IPS-NIHi11 (cell line): ENCODE measurements around the gene NMUR1.

Source experiments
- DNase-seq: peaks from one replicate; pipeline ENCODE4 v3.0.0; 2012; ENCODE audit warnings: mixed read lengths, low spot score

Gene NMUR1

DNA sequence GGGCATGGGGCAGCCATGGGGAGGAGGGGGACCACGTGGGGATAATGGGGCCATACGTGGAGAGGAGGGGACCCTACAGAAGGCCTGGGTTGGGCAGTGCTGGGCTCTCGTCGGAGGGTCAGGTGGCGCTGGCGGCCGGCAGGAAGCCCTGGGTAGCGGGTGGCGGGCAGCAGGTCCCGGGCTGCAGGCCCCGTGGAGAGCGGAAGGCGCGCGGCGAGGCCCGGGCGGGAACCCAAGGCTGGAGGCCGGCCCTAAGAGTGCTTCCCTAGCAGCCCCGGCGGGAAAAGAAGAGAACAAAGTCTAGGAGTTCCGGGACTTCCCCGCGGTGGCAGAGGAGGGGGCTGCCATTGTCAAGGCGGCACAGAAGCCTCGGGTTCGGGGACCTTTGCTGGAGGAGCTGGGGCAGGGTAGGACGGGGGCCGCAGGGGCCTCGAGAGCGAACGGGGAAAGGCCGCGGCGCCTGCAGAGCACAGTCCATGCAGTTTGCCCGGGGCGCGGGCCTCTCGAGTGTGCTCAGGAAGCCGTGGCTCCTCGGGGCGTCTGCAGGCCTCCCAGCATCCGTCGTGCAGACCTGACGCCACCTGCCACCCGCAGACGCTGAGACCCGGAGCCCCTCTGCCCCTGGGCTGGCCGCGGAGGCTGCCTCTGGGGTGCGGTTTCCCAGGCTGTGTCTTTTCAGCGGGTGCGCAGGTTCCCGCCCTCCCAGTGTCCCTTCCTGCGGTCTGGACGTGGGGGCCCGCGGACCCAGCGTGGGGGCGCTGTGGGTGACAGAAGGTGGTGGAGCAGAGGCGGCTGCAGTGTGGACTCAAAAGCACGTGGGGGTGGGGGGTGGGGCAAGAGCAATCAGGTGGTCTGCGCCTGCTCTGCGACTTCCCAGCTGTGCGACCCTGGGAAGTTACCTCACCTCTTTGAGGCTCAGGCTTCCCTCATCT lies 46.6 kb downstream of the NMUR1 start:
- peak; percentile 51 for DNase-seq

DNA sequence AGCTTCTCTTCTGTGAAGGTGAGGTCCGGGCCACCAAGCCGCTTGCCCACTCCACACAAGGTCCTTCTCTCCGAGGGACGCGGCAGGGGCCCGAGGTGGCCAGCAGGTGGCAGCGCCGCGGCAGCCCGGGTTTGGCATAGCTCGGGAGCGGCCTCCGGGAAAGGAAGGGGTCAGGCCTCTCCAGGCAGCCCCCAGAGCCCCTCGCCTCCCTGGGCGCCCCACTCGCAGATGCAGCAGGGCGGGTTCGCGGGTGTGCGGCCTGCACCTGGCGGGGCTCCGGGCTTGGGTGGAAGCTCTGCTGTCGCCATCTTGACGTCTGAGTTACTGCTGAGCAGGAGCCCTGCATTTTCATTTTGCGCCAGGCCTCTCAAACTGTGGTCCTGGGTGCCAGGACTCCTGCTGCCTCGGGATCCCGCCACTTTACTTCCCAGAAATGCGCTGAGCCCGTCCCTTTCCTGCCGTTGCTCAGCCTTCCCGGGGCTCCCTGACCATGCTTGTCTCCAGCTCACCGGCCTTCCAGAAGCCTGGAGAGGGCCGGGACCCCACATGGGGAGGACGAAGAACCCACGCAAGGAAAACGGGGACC lies 47.3 kb downstream of the NMUR1 start:
- peak; percentile 96 for DNase-seq

DNA sequence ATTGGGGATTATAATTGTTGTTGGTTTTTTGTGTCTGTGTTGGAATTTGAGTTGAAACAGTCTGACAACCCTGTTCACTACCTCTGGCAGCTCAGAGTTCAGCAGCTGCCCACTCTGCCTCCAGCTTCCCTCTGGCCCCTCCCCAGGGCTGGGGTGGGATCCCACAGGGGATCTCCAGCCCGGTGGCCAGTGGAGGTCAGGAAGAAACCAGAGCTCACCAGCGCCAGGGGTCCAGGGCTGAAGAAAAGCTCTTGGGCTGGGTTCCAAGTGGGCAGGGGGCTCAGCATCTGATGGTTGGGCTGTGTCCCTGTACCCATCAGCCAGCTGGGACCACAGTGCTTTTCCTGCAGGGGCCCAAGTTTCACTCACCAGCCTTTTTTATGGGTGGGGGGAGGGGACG lies 49.5 kb downstream of the NMUR1 start:
- DNase-seq = no peak

DNA sequence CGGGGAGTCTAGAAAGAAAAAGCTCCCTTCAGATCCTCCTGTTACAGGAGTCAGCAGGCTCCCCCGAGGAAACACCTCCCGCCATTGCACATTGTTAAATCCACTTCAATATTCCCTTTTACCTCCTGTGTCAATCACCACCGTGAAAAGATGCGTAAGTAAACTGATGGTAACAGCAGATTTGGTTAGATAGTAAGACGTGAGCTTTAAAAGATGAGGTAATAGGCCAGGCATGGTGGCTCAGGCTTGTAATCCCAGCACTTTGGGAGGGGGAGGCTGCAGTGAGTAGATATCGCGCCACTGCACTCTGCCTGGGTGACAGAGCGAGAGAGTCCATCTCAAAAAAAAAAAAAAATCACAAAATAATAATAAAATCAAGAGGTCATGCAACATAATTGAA lies 50.8 kb downstream of the NMUR1 start:
- DNase-seq = no peak

DNA sequence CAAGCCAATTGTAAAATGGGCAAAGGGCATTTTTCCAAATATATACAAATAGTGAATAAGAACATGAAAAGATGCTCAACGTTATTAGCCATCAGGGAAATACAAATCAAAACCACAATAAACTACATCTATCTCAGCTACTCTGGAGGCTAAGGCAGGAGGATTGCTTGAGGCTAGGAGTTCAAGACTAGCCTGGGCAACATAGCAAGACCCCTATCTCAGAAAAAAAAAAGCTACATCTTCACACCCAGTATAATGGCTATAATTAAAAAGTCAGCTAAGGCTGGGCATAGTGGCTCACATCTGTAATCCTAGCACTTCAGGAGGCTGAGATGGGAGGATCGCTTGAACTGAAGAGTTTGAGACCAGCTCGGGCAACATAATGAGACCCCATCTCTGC lies 53.3 kb downstream of the NMUR1 start:
- no peak for DNase-seq

DNA sequence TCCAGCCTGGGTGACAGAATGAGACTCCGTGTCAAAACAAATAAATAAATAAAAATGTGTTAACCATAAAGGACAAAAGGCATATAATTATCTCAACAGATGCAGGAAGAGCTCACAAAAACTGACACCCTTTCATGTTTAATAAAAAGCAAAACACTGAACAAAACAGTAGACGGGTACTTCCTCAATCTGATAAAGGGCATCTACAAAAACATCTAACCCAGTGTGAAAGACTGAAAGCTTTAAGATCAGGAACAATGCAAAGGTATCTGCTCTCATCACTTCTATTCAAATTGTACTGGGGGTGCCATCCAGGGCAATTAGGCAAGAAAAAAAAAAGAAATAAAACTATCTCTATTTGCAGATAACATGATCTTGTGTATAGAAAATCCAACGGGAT lies 54.3 kb downstream of the NMUR1 start:
- DNase-seq = no peak
